DMS153 treated with DMSO at 0.1 percent for 48 hours (cell line): Measurements from ENCODE around the gene VPS11.
"Not testable (repeated sequence)": the region's sequence is repeated elsewhere in the genome, so short reads cannot be mapped to it uniquely, and the experiment has no call there.

ENCODE experiments used
- DNase-seq: peaks from one replicate; lab custom pipeline; 2025; ENCODE audit not compliant: unreplicated experiment; lab: John Stamatoyannopoulos, UW

VPS11 gene

GRCh38 chr11:119034813-119035212 lies 32.8 kb upstream of the VPS11 start:
- DNase-seq: no peak

- DNase-seq: no peak
Observed at GRCh38 chr11:119038884-119039283, 28.7 kb upstream of the VPS11 start.

- not testable (repeated sequence) for DNase-seq
Observed at GRCh38 chr11:119039471-119039870, 28.1 kb upstream of the VPS11 start.

- no peak for DNase-seq
Observed at GRCh38 chr11:119041821-119042514, 25.6 kb upstream of the VPS11 start.

- DNase-seq: no peak
Observed at GRCh38 chr11:119042927-119043326, 24.7 kb upstream of the VPS11 start.

GRCh38 chr11:119044708-119045107 lies 22.9 kb upstream of the VPS11 start:
- no peak for DNase-seq

- DNase-seq: no peak
Observed at GRCh38 chr11:119046489-119046888, 21.1 kb upstream of the VPS11 start.

- DNase-seq: no peak
Observed at GRCh38 chr11:119047205-119047604, 20.4 kb upstream of the VPS11 start.

- no peak for DNase-seq
Observed at GRCh38 chr11:119048644-119049043, 19.0 kb upstream of the VPS11 start.

GRCh38 chr11:119049081-119049480 lies 18.5 kb upstream of the VPS11 start:
- no peak for DNase-seq

- DNase-seq: no peak
Observed at GRCh38 chr11:119051440-119052162, 16.0 kb upstream of the VPS11 start.

- DNase-seq: no peak
Observed at GRCh38 chr11:119052163-119052814, 15.3 kb upstream of the VPS11 start.

- no peak for DNase-seq
Observed at GRCh38 chr11:119054418-119054817, 13.2 kb upstream of the VPS11 start.

GRCh38 chr11:119055901-119056300 lies 11.7 kb upstream of the VPS11 start:
- no peak for DNase-seq

- DNase-seq: no peak
Observed at GRCh38 chr11:119056421-119056999, 11.1 kb upstream of the VPS11 start.

- DNase-seq: peak; percentile 77
Observed at GRCh38 chr11:119057000-119057769, 10.4 kb upstream of the VPS11 start, which contains the start of gene HYOU1. Gene HYOU1 (minus strand): TSS chr11:119057205. CDS start chr11:119056160, 1,045 bp downstream.

GRCh38 chr11:119059128-119059527 lies 8.5 kb upstream of the VPS11 start:
- not testable (repeated sequence) for DNase-seq

- no peak for DNase-seq
Observed at GRCh38 chr11:119061256-119061655, 6.4 kb upstream of the VPS11 start.

GRCh38 chr11:119062779-119063178 lies 4.8 kb upstream of the VPS11 start:
- DNase-seq: no peak

- no peak for DNase-seq
Observed at GRCh38 chr11:119065369-119065768, 2.2 kb upstream of the VPS11 start.

GRCh38 chr11:119077839-119078238 lies 10.2 kb downstream of the VPS11 start:
- no peak for DNase-seq
